B cell (primary cell): ENCODE results near the gene CDHR5. TPM values are rescaled to one million over a fixed set of nuclear protein-coding genes. Genes with fewer than 3 reads are reported as not detected.

Experiments
- ATAC-seq: fragments of 200-7000 bp; cut with Tn5 transposase; one replicate; pipeline ENCODE4 v1.10.0; 2021; ENCODE audit warnings: low read depth, mild to moderate bottlenecking, moderate number of reproducible peaks, moderate library complexity
- CTCF ChIA-PET: fragments of 350-600 bp; sonication (Branson Sonifier 250); formaldehyde crosslinking; loops from one replicate; lab custom pipeline; 2021; ENCODE audit warnings: antibody characterized with exemption, inconsistent platforms; lab: Charles Lee
- POLR2A ChIA-PET: fragments of 350-600 bp; sonication (Branson Sonifier 250); formaldehyde crosslinking; loops from one replicate; lab custom pipeline; 2021; ENCODE audit warnings: antibody characterized with exemption; lab: Charles Lee
- DNase-seq: peaks from one replicate; pipeline ENCODE4 v3.0.0; 2013
- H2AFZ ChIP-seq: 2 replicates; pipeline ENCODE4 v1.6.1; 2012; ENCODE audit warnings: mild to moderate bottlenecking, low read depth, low read length; ENCODE audit not compliant: insufficient read depth, poor library complexity, severe bottlenecking
- H3K27ac ChIP-seq, 2 donors: 1 replicate in 1 of 2; 2 replicates in 1 of 2; pipeline ENCODE4 v1.5.1; 2012 to 2013; ENCODE audit warnings: low read length in 2 of 2, mild to moderate bottlenecking in 2 of 2, moderate library complexity in 1 of 2
- H3K27me3 ChIP-seq, 4 experiments: fragments of 200-600 bp in 1 of 4; sonication (generic) in 1 of 4; replicated peaks in 1 of 4; 1 replicate in 2 of 4; 2 replicates in 2 of 4; pipeline versions ENCODE4 v1.6.1 to v1.7.0; 2013 to 2016; ENCODE audit warnings: low read length in 3 of 4, mild to moderate bottlenecking in 2 of 4, mixed read lengths in 1 of 4, moderate library complexity in 1 of 4; ENCODE audit not compliant: insufficient read depth in 4 of 4, control insufficient read depth in 3 of 4; ENCODE audit errors: control extremely low read depth in 1 of 4
- H3K36me3 ChIP-seq, 2 experiments: replicated peaks in 1 of 2; 1 replicate in 1 of 2; 2 replicates in 1 of 2; pipeline versions ENCODE4 v1.6.1 to v1.7.1; 2013; ENCODE audit warnings: low read length in 1 of 2; ENCODE audit not compliant: insufficient read depth in 2 of 2, control insufficient read depth in 1 of 2; ENCODE audit errors: control extremely low read depth in 1 of 2, extremely low read depth in 1 of 2
- H3K4me1 ChIP-seq, 2 donors: fragments of 200-600 bp in 1 of 2; sonication (generic) in 1 of 2; 1 replicate in 1 of 2; 2 replicates in 1 of 2; pipeline versions ENCODE4 v1.5.1 to v1.6.1; 2013 to 2017; ENCODE audit warnings: low read length in 2 of 2; ENCODE audit not compliant: control insufficient read depth in 2 of 2, insufficient read depth in 2 of 2
- H3K4me2 ChIP-seq: replicated peaks from 2 replicates; pipeline ENCODE3; 2012; ENCODE audit warnings: mild to moderate bottlenecking, low read depth, low read length; ENCODE audit not compliant: poor library complexity, severe bottlenecking
- H3K4me3 ChIP-seq, 5 experiments: fragments of 200-600 bp in 1 of 5; sonication (generic) in 1 of 5; 1 replicate in 3 of 5; 2 replicates in 2 of 5; pipeline versions ENCODE4 v1.5.1 to v1.7.0; 2011 to 2016; ENCODE audit warnings: low read length in 4 of 5, mild to moderate bottlenecking in 4 of 5, low read depth in 2 of 5, control low read depth in 1 of 5, moderate library complexity in 1 of 5; ENCODE audit not compliant: insufficient read depth in 1 of 5; ENCODE audit errors: control extremely low read depth in 1 of 5, extremely low read depth in 1 of 5
- H3K79me2 ChIP-seq: fragments of 200-600 bp; sonication (generic); one replicate; pipeline ENCODE4 v1.6.0; 2016; ENCODE audit warnings: low read length; ENCODE audit not compliant: control insufficient read depth, insufficient read depth
- H3K9ac ChIP-seq: fragments of 200-600 bp; sonication (generic); 2 replicates; pipeline ENCODE4 v1.6.1; 2017; ENCODE audit warnings: mild to moderate bottlenecking, low read length, moderate library complexity
- H3K9me3 ChIP-seq, 3 donors: one replicate each; pipeline versions ENCODE4 v1.6.1 to v1.7.1; 2013; ENCODE audit warnings: low read length in 2 of 3; ENCODE audit not compliant: control insufficient read depth in 2 of 3, insufficient read depth in 1 of 3; ENCODE audit errors: control extremely low read depth in 1 of 3
- H4K20me1 ChIP-seq: 2 replicates; pipeline ENCODE4 v1.6.0; 2012; ENCODE audit warnings: mild to moderate bottlenecking, low read length; ENCODE audit not compliant: insufficient read depth, control insufficient read depth, poor library complexity, severe bottlenecking
- H3K27ac Mint-ChIP-seq: one replicate; pipeline ENCODE4 v1.8.0; 2021; ENCODE audit warnings: mixed read lengths
- H3K27me3 Mint-ChIP-seq: one replicate; pipeline ENCODE4 v1.8.0; 2021; ENCODE audit warnings: mixed read lengths
- H3K4me1 Mint-ChIP-seq: one replicate; pipeline ENCODE4 v1.8.0; 2021; ENCODE audit warnings: mixed read lengths
- H3K4me3 Mint-ChIP-seq: one replicate; pipeline ENCODE4 v1.8.0; 2021; ENCODE audit warnings: mixed read lengths
- H3K9me3 Mint-ChIP-seq: one replicate; pipeline ENCODE4 v1.8.0; 2022; ENCODE audit warnings: mixed read lengths; ENCODE audit not compliant: insufficient read depth
- CTCF ChIP-seq: fragments of 200-600 bp; IDR thresholded peaks from one replicate; pipeline ENCODE4 v1.8.0; 2022; ENCODE audit warnings: antibody characterized with exemption, mild to moderate bottlenecking
- EZH2 ChIP-seq: IDR thresholded peaks from 2 replicates; pipeline ENCODE4 v1.6.1; 2012; ENCODE audit warnings: borderline replicate concordance, low read depth, mild to moderate bottlenecking, moderate library complexity, low read length; ENCODE audit not compliant: insufficient read depth, poor library complexity, severe bottlenecking
- WGBS: methylation state at CpG from one replicate; pipeline ENCODE4 v1.1.5; 2013; ENCODE audit warnings: missing lambda C conversion rate; ENCODE audit not compliant: insufficient coverage; 5-methylcytosine and 5-hydroxymethylcytosine counted together
- intact Hi-C: fragments of 100-400 bp; cut with micrococcal nuclease; formaldehyde crosslinking; loops from one replicate; pipeline ENCODE4 v1.10.0; 2022
- polyA plus RNA-seq: library from polyadenylated mRNA; depleted of rRNA; stranded (reverse); fragments of >200 nt; gene quantifications from 2 replicates; pipeline ENCODE4 v1.2.3, GENCODE V29; 2012
- total RNA-seq, 2 donors: library from RNA; stranded (reverse); fragments of 120-200 nt in 1 of 2; gene quantifications; 1 replicate in 1 of 2; 2 replicates in 1 of 2; pipeline versions ENCODE4 v1.2.3 to v1.2.4, GENCODE V29; 2013 to 2022

CDHR5 gene
- total and polyA plus RNA-seq, 2 donors (not counting 1 experiment from before 2014, with no cell fraction given) = 0.09 TPM; not detected in 1

GRCh38 chr11:590997-591396 is 33.8 kb downstream of the CDHR5 start:
- TF ChIP-seq EZH2 (no peak), CTCF (no peak)
- no peak overlapping the region for H3K4me2 ChIP-seq
- ChIA-PET POLR2A (no interaction called here), CTCF (interaction anchor here (0.8 kb wide), 1 partner anchor 15 kb away, joined by 4 read pairs; no protein-coding TSS in a partner anchor)
- ATAC-seq (no peak), DNase-seq (no peak)
- H3K9me3 ChIP-seq = no peaks in the 10 kb centered on the region
- 85% methylated on average over 8 of the region's 11 CpGs for WGBS
- no peaks in the 10 kb centered on the region for H3K4me1 ChIP-seq
- no peak overlapping the region for H2AFZ ChIP-seq
- no peak overlapping the region for H3K4me3 ChIP-seq
- H3K79me2 ChIP-seq = peaks cover 47% of the 10 kb centered on the region
- H3K36me3 ChIP-seq = peaks cover 0 to 82% of the 10 kb centered on the region in 2 experiments
- no peaks in the 10 kb centered on the region for H3K27me3 ChIP-seq
- Mint-ChIP-seq H3K27ac (no peak overlapping the region), H3K4me1 (no peaks in the 10 kb centered on the region), H3K27me3 (no peaks in the 10 kb centered on the region), H3K4me3 (no peak overlapping the region), H3K9me3 (no peaks in the 10 kb centered on the region)
- H3K27ac ChIP-seq = no peak overlapping the region
- H3K9ac ChIP-seq = no peak overlapping the region
- intact Hi-C loops = no loop called here
- peaks cover 70% of the 10 kb centered on the region for H4K20me1 ChIP-seq

DNA sequence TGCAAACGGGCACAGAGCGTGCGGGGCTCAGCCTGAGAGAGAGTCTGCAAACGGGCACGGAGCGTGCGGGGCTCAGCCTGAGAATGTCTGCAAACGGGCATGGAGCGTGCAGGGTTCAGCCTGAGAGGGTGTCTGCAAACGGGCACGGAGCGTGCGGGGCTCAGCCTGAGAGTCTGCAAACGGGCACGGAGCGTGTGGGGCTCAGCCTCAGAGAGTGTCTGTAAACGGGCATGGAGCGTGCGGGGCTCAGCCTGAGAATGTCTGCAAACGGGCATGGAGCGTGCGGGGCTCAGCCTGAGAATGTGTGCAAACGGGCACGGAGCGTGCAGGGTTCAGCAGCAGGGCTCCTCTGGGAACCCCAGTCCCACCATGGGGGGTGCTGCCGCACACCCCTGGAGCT is 35.0 kb downstream of the CDHR5 start:
- no peaks in the 10 kb centered on the region for H3K27me3 Mint-ChIP-seq
- Histone ChIP-seq H3K79me2 (peaks cover 52% of the 10 kb centered on the region), H3K36me3 (peaks cover 0 to 76% of the 10 kb centered on the region in 2 experiments)

More for the DNA sequence above, 35.0 kb downstream of the CDHR5 start:
- intact Hi-C loops = no loop called here
- Histone ChIP-seq H3K9me3 (no peaks in the 10 kb centered on the region), H3K4me1 (peaks cover 0 to 3% of the 10 kb centered on the region in 2 donors), H3K4me2 (no peak overlapping the region), H2AFZ (no peak overlapping the region), H3K27me3 (no peaks in the 10 kb centered on the region), H4K20me1 (peaks cover 74% of the 10 kb centered on the region), H3K4me3 (no peak overlapping the region), H3K27ac (no peak overlapping the region), H3K9ac (no peak overlapping the region)
- Mint-ChIP-seq H3K27ac (no peak overlapping the region), H3K4me1 (no peaks in the 10 kb centered on the region), H3K4me3 (no peak overlapping the region), H3K9me3 (no peaks in the 10 kb centered on the region)
- DNase-seq = no peak
- no peak for ATAC-seq
- TF ChIP-seq EZH2 = no peak
- no peak for TF ChIP-seq CTCF
- ChIA-PET POLR2A (no interaction called here), CTCF (no interaction called here)
- WGBS = 94% methylated on average over 26 of the region's 26 CpGs
